HG02759 (cell line): Measurements from ENCODE around the gene MAEL.

ENCODE experiments used
- ATAC-seq: cut with Tn5 transposase; IDR thresholded peaks from one replicate; pipeline ENCODE4 v1.9.1; 2021; ENCODE audit warnings: mild to moderate bottlenecking, moderate library complexity; ENCODE audit not compliant: unreplicated experiment

Gene MAEL

DNA sequence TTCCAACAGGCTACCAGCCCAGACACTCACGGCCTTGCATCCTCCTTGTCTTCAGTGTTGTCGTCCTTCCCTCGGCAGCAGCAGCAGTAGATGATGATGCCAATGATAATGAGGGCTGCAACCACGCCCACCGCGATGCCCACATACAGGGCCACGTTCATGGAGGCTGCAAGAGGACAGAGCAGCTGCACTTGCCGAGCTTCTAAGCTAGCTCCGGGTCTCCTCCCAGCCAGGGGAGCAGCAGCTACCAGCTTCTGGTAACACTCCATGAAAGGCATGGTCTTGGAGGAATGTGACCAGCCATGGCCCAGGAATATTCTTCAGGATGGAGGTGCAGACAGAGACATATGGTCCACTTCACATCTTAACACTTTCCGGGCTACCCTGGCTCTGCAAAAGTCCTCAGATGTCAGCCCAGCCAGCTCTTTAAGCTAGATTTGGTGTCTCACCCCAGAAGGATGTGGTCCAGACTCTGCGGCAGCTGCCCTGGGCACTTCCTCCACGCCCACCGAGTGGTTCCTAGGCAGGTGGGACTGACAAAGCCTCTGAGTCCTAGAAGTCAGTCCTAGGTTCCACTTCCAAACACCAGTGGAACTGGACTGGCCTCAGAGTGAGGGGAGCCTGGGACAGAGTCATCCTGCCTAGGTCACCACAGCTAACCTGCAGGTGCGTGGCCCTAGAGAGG, 66.0 kb downstream of the MAEL start:
- ATAC-seq = no peak

DNA sequence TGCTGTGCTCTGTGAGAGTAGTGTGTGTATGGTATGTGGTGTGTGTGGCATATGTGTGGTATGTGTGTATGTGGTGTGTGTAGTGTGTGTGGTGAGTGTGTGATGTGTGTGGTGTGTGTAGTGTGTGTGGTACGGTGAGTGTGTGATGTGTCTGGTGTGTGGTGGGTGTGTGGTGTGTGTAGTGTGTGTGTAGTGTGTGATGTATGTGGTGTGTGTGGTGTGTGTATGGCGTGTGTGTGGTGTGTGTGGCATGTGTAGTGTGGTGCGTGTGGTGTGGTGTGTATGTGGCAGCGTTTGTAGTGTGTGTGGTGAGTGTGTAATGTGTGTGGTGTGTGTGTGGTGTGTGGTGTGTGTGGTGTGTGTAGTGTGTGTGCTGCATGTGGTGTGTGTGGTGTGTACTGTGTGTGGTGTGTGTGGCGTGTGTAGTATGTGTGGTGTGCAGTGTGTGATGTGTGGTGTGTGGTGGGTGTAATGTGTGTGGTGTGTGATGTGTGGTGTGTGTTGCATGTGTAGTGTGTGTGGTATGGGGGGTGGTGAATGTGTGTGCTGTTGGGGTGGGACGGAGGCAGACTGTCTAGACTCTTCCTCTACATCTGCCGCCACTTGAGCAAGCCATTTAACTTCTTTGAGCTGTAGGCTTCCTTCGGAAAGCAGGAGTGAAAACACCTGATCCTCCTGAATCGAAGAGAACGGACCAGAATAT, 67.6 kb downstream of the MAEL start:
- peak; percentile 3 for ATAC-seq

DNA sequence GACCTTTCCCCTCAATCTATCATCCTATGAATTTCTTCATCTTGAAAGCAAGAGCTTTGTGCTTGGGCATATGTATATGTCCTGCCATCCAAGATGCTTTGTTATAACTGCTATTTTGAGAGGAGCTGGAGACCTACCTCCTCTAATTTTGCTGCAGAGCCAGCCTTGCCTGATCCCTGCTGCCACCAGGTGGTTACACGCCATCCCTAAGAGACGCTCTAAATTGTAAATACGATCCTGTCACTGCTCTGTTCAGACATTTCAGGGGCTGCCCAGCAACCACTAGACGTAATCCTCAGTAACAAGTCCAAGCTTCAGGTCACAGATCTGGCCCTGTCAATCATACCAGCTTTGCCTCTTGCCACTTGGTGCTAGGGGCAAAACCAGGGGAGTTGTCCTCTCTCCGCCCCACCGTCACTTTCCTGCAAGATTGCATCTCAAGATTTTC, 68.2 kb downstream of the MAEL start:
- peak; percentile 60 for ATAC-seq

DNA sequence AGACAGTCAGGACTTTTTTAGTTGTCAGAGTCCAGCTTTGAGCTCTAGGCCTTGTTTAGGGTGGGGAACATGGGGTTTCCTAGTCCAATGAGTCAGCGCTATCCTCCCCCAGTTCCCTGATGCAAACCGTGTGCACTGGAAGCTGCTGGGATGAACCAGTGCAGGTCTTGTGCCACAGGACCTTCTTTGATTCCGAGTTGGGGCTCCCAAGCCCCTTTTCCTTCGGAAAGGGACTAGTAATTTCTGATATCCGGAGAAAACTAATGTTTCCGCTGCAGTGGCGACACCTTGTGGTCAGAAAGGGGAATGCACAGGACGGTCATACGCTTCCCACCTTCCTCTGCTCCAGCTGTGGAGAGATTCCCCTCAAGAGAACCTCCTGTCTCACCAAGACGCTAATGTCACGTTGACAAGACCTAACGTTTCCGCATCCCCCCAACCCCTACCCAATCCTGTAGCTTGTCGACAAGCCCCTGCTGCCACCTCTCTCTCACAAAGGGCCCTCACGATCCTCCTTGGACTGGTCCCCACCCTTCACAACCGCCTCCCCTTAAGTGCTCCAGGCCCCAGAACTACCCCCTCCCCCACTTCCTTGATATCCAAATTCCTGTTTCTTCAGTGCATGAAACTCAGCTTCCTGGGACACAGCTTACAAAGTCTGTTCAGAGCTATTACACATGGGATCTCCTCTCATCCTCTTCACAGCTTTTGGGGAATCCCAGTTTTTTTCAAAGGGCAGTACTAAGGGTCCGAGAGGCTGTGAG, 70.1 kb downstream of the MAEL start:
- ATAC-seq = peak; percentile 53

DNA sequence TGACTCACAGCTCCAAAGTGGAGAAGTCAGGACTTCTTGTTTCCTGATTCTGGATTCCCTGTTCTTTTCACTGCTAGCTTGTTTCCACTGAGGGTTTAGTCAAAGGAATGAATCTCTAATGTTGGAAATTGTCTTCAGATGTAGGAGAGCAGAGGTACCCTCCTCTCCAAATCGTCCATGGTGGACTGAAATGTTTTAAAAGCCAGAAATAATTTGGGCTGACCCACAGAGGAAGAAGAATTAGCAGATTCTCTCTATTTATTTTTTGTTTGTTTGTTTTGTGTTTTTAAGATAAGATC, 70.7 kb downstream of the MAEL start:
- no peak for ATAC-seq

DNA sequence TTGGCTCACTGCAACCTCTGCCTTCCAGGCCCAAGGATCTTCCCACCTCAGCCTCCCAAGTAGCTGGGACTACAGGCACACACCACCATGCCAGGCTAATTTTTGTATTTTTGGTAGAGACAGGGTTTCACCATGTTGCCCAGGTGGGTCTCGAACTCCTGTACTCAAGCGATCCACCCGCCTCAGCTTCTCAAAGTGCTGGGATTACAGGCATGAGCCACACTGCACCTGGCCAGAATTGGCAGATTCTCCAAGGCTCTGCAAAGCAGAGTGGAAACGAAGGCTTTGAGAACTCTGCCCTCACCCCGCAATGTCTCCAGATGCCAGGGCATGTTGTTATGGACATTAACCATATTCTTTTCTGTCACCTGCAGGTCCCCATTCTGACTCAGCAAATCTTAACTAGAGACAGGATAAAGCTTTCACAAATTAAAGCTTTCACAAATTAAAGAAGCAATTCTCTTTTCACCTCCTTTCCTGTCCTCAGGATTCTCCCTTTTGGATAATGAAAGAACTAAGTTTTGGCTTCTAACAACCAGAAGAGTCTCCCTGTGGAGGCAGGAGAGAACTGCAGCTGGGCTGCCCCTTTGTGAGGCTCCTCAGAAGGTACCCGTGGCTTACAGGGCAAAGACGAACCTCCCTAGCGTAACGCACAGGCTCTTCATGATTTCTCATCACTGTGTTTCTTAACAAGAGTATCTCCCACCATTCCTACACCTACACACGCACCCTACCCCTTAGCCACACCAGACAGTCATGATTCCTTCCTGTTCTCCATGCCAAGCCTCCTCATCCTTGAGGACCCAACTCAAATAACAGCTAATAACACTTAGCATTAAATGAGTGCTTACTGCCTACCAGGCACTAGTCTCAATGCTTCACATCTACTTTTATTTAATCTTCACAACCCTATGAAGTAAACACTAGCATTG, 71.3 kb downstream of the MAEL start:
- no peak for ATAC-seq

DNA sequence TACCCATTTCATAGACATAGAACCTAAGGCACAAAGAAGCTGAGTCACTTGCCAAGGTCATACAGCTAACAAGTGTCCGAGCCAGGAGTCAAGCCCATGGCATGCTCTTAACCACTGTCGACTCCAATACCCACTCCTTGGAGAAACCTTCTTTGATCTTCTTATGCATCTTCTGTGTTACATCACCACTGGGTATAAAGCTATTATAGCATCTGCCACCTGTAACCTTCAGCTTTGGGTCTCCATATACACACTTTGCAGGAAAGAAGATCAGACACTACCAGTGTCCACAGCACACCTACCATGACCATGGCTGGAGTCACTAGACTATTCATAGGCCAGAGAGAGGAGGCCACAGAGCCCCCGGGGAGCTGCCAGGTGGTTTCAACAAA, 72.0 kb downstream of the MAEL start:
- no peak for ATAC-seq

DNA sequence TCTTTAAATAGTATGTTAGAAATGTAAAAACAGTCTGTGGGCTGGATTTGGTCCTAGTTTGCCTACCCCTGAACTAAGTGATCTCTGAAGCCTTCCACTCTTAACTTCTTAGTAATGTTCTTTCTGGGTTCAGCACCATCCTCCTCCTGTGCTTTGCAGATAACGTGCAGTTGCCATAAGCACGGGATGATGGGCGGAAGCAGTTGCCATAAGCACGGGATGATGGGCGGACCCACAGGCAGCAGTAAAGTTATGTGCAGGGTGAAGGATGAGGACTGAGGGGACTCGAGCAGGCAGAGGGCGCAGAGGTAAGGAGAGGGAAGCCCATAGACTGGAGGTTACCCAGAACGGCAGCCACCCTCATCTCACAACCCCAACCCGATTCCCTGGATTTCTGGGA, 75.5 kb downstream of the MAEL start:
- ATAC-seq = no peak

DNA sequence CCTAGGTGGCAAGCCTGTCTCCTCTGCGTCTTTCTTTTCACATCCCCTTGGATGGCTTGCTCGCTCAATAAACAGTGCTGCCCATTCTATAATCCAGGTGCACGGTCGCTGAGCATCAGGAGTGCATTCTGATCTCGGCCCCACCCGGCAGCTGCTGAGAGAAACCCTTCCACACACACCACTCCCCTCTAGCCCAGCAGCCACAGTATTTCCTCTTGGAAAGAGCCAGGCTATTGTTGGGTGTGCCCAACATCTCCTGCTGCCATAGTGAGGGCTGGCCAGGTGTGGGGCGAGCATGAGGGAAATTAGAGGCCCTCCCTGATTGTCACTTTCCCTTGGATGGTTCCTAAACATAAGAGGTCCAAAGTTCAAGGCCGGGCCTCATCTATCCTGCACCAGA, 76.4 kb downstream of the MAEL start:
- no peak for ATAC-seq

DNA sequence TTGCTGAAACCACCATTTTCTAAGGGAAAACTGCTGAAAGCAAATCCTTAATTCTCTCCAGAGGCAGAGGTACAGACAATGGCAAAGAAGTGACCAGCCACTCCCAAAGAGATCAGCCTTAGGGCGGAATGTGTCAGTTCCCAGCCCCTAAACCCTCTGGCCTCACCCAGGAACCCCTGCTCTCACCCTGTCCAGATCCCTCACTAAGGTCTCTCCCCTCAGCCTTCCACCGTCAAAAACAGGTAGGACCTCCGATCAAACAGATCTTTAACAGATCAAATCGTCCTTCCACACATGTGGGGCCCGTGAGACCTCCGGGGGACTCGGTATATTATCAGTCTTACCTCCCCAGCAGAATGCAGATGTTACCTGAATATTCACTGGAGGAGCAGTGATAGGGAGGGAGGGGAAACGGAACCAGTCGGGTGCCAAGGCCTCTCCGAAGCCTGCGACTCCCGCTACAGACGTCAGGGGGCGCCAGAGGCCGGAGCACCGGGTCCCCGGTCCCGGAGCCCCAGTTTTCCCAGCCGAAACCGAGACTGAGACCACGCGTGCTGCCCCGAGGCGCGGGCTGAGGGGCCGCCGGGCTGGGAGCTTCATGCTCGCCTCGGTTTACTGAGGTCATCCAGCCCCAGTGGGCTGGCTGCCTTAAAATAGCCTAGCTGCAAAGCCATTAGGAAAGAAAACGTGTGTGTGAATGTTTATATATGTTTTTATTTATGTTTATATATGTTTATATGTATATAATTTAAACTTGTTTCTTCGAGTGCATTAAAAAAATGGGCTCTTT, 77.4 kb downstream of the MAEL start:
- ATAC-seq = peak; percentile 81

DNA sequence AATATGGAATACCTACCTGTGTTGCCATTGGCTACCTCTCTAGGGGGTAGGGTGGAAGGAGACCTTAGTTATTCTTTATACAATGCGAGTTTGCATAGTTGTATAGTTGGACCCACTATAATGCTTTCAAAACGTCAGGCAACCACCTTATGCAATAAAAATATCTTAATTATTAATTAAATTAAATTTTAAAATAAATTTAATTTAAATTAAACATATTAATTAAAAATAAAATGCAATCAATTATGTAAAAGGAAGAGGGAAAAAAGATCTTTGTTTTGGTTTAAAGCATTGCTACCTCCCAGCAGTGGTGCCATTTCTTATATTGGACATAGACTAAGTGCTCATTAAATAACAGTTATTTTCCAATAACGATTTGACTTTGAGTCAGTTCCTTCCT, 78.8 kb downstream of the MAEL start:
- no peak for ATAC-seq

DNA sequence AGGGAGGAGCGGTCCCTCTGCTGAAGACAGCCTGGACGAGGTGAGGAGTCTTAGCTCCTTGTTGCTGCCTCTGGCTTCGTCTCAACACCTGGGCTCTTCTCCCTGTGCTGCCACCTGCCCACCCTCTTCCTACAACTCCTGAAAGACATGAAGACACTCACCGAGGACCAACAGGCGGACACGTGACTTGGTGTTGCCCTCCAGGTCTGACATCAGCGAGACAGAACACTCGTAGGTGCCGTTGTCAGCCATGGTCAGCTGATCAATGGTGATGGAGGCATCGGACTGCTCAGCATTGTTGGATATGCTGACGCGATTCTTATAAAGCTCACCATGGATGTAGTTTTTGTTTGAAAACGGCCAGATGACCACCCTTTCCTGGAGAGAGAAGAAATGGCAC, 79.7 kb downstream of the MAEL start:
- ATAC-seq = no peak

DNA sequence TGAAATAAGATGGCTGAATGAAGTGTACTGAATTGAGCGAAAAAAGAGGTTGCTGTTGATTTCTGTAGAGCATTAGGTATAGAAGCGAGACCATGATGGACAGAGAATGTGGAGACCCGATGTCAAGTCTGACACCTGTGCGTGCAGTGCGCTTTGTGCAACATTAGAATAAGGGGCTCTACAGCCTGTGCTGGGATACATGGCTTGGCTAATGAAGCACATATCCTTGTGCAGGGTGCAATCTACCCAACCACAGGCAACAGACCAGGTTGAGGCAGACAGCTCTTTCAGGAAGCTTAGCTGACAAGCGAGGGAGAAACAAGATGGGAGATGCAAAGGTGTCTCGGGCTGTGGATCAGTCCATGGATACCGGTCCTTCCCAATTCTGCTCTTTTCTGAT, 82.2 kb downstream of the MAEL start:
- no peak for ATAC-seq
